H9 (cell line): Measurements from ENCODE around the gene GALR2. TPM values are rescaled to one million over a fixed set of nuclear protein-coding genes. Genes with fewer than 3 reads are reported as not detected.

ENCODE experiments used
- DNase-seq: peaks from one replicate; pipeline ENCODE4 v3.0.0-alpha.2; 2017
- H2AFZ ChIP-seq: one replicate; pipeline ENCODE4 v1.6.1; 2013; ENCODE audit warnings: mild to moderate bottlenecking, low read length, control low read depth, moderate library complexity
- H2AK5ac ChIP-seq: 2 replicates; pipeline ENCODE4 v1.6.1; 2013; ENCODE audit warnings: low read length, control low read depth, mixed read lengths; ENCODE audit not compliant: insufficient read length
- H2BK120ac ChIP-seq: one replicate; pipeline ENCODE4 v1.6.1; 2013; ENCODE audit warnings: low read depth, mild to moderate bottlenecking, low read length, control low read depth, inconsistent platforms; ENCODE audit not compliant: poor library complexity, severe bottlenecking
- H2BK12ac ChIP-seq: 2 replicates; pipeline ENCODE4 v1.6.1; 2013; ENCODE audit warnings: low read length, control low read depth, mixed read lengths, low read depth; ENCODE audit not compliant: insufficient read length
- H2BK15ac ChIP-seq: 2 replicates; pipeline ENCODE4 v1.6.1; 2013; ENCODE audit warnings: low read depth, low read length, control low read depth
- H2BK20ac ChIP-seq: one replicate; pipeline ENCODE4 v1.6.1; 2013; ENCODE audit warnings: low read depth, mild to moderate bottlenecking, low read length, control low read depth, inconsistent platforms; ENCODE audit not compliant: poor library complexity, severe bottlenecking
- H2BK5ac ChIP-seq: 2 replicates; pipeline ENCODE4 v1.6.1; 2013; ENCODE audit warnings: low read length, control low read depth, mixed read lengths; ENCODE audit not compliant: insufficient read length
- H3K14ac ChIP-seq: 2 replicates; pipeline ENCODE4 v1.6.1; 2013; ENCODE audit warnings: low read length, control low read depth; ENCODE audit not compliant: insufficient read depth
- H3K18ac ChIP-seq: 2 replicates; pipeline ENCODE4 v1.6.1; 2013; ENCODE audit warnings: low read depth, mild to moderate bottlenecking, mixed read lengths, low read length, control low read depth; ENCODE audit not compliant: insufficient read length
- H3K23ac ChIP-seq: 2 replicates; pipeline ENCODE4 v1.6.1; 2013; ENCODE audit warnings: low read length, control low read depth, mixed read lengths, low read depth; ENCODE audit not compliant: insufficient read length
- H3K23me2 ChIP-seq: 2 replicates; pipeline ENCODE4 v1.6.1; 2013; ENCODE audit warnings: low read depth, mild to moderate bottlenecking, mixed read lengths, low read length, control low read depth; ENCODE audit not compliant: insufficient read length, poor library complexity, severe bottlenecking
- H3K27ac ChIP-seq: 2 replicates; pipeline ENCODE4 v1.5.1; 2013; ENCODE audit warnings: low read length, control low read depth, mixed read lengths, low read depth; ENCODE audit not compliant: insufficient read length
- H3K27me3 ChIP-seq: 2 replicates; pipeline ENCODE4 v1.6.1; 2013; ENCODE audit warnings: low read length, control low read depth, inconsistent platforms; ENCODE audit not compliant: insufficient read depth
- H3K4ac ChIP-seq: 2 replicates; pipeline ENCODE4 v1.6.1; 2013; ENCODE audit warnings: low read depth, mild to moderate bottlenecking, control low read depth, inconsistent platforms, low read length, moderate library complexity
- H3K4me1 ChIP-seq: 2 replicates; pipeline ENCODE4 v1.6.1; 2013; ENCODE audit warnings: low read length, control low read depth, inconsistent platforms; ENCODE audit not compliant: insufficient read depth
- H3K4me2 ChIP-seq: 2 replicates; pipeline ENCODE4 v1.6.1; 2013; ENCODE audit warnings: low read length, control low read depth, mixed read lengths; ENCODE audit not compliant: insufficient read length, insufficient read depth
- H3K56ac ChIP-seq: 2 replicates; pipeline ENCODE4 v1.6.1; 2013; ENCODE audit warnings: low read depth, mild to moderate bottlenecking, mixed read lengths, low read length, control low read depth; ENCODE audit not compliant: insufficient read length
- H3K79me1 ChIP-seq: 2 replicates; pipeline ENCODE4 v1.6.1; 2013; ENCODE audit warnings: low read depth, mild to moderate bottlenecking, moderate library complexity, low read length, control low read depth, inconsistent platforms; ENCODE audit not compliant: insufficient read depth, poor library complexity, severe bottlenecking
- H3K79me2 ChIP-seq: 2 replicates; pipeline ENCODE4 v1.6.1; 2013; ENCODE audit warnings: low read length, control low read depth, inconsistent platforms; ENCODE audit not compliant: insufficient read depth
- H3K9ac ChIP-seq: 2 replicates; pipeline ENCODE4 v1.6.1; 2013; ENCODE audit warnings: low read length, control low read depth, mixed read lengths; ENCODE audit not compliant: insufficient read length; ENCODE audit errors: extremely low read depth
- H3K9me3 ChIP-seq: one replicate; pipeline ENCODE4 v1.6.1; 2013; ENCODE audit warnings: low read depth, low read length, inconsistent platforms; ENCODE audit not compliant: control insufficient read depth
- H3T11ph ChIP-seq: one replicate; pipeline ENCODE4 v1.6.1; 2013; ENCODE audit warnings: mild to moderate bottlenecking, low read length, control low read depth, inconsistent platforms
- H4K20me1 ChIP-seq: one replicate; pipeline ENCODE4 v1.6.1; 2013; ENCODE audit not compliant: control insufficient read depth, insufficient read length, insufficient read depth
- H4K5ac ChIP-seq: 2 replicates; pipeline ENCODE4 v1.6.1; 2013; ENCODE audit warnings: low read depth, mild to moderate bottlenecking, mixed read lengths, low read length, control low read depth; ENCODE audit not compliant: insufficient read length
- H4K8ac ChIP-seq: replicated peaks from 2 replicates; pipeline ENCODE4 v1.6.1; 2013; ENCODE audit warnings: low read length, control low read depth, mixed read lengths, low read depth; ENCODE audit not compliant: insufficient read length
- H4K91ac ChIP-seq: 2 replicates; pipeline ENCODE4 v1.6.1; 2013; ENCODE audit warnings: low read depth, mild to moderate bottlenecking, moderate library complexity, mixed read lengths, low read length, control low read depth; ENCODE audit not compliant: insufficient read length
- H3K27ac Mint-ChIP-seq, 3 experiments: 2 replicates in 2 of 3; 3 replicates in 1 of 3; pipeline ENCODE4 v1.8.0; 2020 to 2021; ENCODE audit warnings: mixed read lengths in 3 of 3, mild to moderate bottlenecking in 1 of 3, moderate library complexity in 1 of 3
- H3K27me3 Mint-ChIP-seq: 2 replicates; pipeline ENCODE4 v1.8.0; 2021; ENCODE audit warnings: low read depth, mild to moderate bottlenecking, moderate library complexity, mixed read lengths
- H3K36me3 Mint-ChIP-seq, 3 experiments: 2 replicates in 2 of 3; 3 replicates in 1 of 3; pipeline ENCODE4 v1.8.0; 2020 to 2021; ENCODE audit warnings: low read depth in 3 of 3, mixed read lengths in 3 of 3; ENCODE audit not compliant: insufficient read depth in 1 of 3
- H3K4me1 Mint-ChIP-seq, 2 experiments: 2 replicates each; pipeline ENCODE4 v1.8.0; 2020; ENCODE audit warnings: mixed read lengths in 2 of 2
- H3K4me3 Mint-ChIP-seq, 2 experiments: 2 replicates in 1 of 2; 3 replicates in 1 of 2; pipeline ENCODE4 v1.8.0; 2020 to 2021; ENCODE audit warnings: mild to moderate bottlenecking in 2 of 2, mixed read lengths in 2 of 2, moderate library complexity in 1 of 2
- H3K9me3 Mint-ChIP-seq, 2 experiments: 2 replicates in 1 of 2; 3 replicates in 1 of 2; pipeline ENCODE4 v1.8.0; 2020; ENCODE audit warnings: mild to moderate bottlenecking in 2 of 2, mixed read lengths in 2 of 2, moderate library complexity in 1 of 2
- WGBS: extraction: QIAGEN DNeasy Blood & Tissue Kit; methylation state at CpG from one replicate; pipeline ENCODE4 v1.1.7; 2013; ENCODE audit warnings: missing lambda C conversion rate, low lambda C conversion rate, mixed read lengths; ENCODE audit not compliant: insufficient read length; ENCODE audit errors: extremely low coverage; 5-methylcytosine and 5-hydroxymethylcytosine counted together
- total RNA-seq: library from RNA; stranded (reverse); gene quantifications from 2 replicates; pipeline ENCODE4 v1.2.1, GENCODE V29; 2021
- TF ChIP-seq, protein P1 (sequence below): fragments of 200-600 bp; sonication (generic); conservative IDR thresholded peaks from 3 replicates; pipeline ENCODE4 v1.8.0; 2021; ENCODE audit warnings: antibody characterized with exemption, mild to moderate bottlenecking

The GALR2 gene
- total RNA-seq, 1 experiment from 2014 or later = 0.81 TPM

DNA sequence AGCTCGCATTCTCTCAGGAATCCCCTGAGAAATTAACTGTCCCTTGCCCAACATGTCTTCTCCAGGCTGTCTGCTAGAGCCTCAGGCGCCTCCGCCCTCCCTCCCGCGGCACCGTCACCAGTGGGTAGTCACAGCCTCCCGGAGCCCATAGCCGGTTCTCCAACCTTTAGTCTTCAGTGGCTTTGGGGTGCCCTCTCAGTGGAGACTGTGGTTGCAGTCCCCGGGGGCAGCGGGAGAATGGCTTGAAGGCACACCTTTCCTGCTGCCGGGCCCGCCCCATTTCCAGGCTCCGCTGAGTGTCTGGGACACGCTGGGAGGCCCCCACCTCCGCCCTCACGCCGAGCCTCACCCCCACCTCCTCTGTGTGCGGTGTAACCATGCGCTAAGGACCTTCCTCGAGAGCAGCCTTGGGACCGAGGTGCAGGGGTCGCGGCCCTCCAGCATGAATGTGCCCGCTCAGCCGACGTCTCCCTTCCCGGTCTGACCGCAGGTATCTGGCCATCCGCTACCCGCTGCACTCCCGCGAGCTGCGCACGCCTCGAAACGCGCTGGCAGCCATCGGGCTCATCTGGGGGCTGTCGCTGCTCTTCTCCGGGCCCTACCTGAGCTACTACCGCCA is 1.7 kb downstream of the GALR2 start:
- Histone ChIP-seq H2BK15ac (no peak overlapping the region), H4K91ac (no peak overlapping the region), H4K8ac (no peak overlapping the region), H3K23me2 (peaks cover 34% of the 10 kb centered on the region), H2AK5ac (no peak overlapping the region), H2AFZ (no peak overlapping the region), H3K14ac (no peak overlapping the region), H3K9me3 (no peaks in the 10 kb centered on the region), H2BK12ac (no peak overlapping the region), H3K4me2 (peak overlapping the region; percentile 46), H3K27ac (no peak overlapping the region), H3K4me1 (peaks cover 8% of the 10 kb centered on the region; the same call in 1 of the 2 replicates), H3K18ac (no peak overlapping the region), H4K20me1 (peaks cover 3% of the 10 kb centered on the region), H3K79me1 (no peaks in the 10 kb centered on the region), H3T11ph (no peak overlapping the region), H3K23ac (no peak overlapping the region), H3K9ac (no peak overlapping the region), H2BK120ac (no peak overlapping the region), H2BK5ac (no peak overlapping the region), H3K27me3 (peaks cover 58% of the 10 kb centered on the region), H4K5ac (no peak overlapping the region), H2BK20ac (no peak overlapping the region), H3K4ac (no peak overlapping the region), H3K56ac (no peak overlapping the region), H3K79me2 (peaks cover 3% of the 10 kb centered on the region; the same call in 1 of the 2 replicates)
- Mint-ChIP-seq H3K4me3 (peak overlapping the region; percentile 55 to 78), H3K27me3 (peaks cover 75% of the 10 kb centered on the region), H3K36me3 (no peaks in the 10 kb centered on the region), H3K9me3 (peaks cover 0 to 3% of the 10 kb centered on the region in 2 experiments; a peak in 2 of 5 replicates), H3K4me1 (peaks cover 54 to 62% of the 10 kb centered on the region in 2 experiments), H3K27ac (no peak overlapping the region)
- peak; percentile 69 for DNase-seq
- TF ChIP-seq, protein P1, sequence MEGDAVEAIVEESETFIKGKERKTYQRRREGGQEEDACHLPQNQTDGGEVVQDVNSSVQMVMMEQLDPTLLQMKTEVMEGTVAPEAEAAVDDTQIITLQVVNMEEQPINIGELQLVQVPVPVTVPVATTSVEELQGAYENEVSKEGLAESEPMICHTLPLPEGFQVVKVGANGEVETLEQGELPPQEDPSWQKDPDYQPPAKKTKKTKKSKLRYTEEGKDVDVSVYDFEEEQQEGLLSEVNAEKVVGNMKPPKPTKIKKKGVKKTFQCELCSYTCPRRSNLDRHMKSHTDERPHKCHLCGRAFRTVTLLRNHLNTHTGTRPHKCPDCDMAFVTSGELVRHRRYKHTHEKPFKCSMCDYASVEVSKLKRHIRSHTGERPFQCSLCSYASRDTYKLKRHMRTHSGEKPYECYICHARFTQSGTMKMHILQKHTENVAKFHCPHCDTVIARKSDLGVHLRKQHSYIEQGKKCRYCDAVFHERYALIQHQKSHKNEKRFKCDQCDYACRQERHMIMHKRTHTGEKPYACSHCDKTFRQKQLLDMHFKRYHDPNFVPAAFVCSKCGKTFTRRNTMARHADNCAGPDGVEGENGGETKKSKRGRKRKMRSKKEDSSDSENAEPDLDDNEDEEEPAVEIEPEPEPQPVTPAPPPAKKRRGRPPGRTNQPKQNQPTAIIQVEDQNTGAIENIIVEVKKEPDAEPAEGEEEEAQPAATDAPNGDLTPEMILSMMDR = no peak
- WGBS = no CpG with 5 or more reads among the region's 41 CpGs
